Activated gamma-delta T cell (primary cell): ENCODE results near the gene FAM53A.

Experiments used
- DNase-seq: peaks from one replicate; lab custom pipeline; 2025; lab: John Stamatoyannopoulos, UW

Gene FAM53A

DNA sequence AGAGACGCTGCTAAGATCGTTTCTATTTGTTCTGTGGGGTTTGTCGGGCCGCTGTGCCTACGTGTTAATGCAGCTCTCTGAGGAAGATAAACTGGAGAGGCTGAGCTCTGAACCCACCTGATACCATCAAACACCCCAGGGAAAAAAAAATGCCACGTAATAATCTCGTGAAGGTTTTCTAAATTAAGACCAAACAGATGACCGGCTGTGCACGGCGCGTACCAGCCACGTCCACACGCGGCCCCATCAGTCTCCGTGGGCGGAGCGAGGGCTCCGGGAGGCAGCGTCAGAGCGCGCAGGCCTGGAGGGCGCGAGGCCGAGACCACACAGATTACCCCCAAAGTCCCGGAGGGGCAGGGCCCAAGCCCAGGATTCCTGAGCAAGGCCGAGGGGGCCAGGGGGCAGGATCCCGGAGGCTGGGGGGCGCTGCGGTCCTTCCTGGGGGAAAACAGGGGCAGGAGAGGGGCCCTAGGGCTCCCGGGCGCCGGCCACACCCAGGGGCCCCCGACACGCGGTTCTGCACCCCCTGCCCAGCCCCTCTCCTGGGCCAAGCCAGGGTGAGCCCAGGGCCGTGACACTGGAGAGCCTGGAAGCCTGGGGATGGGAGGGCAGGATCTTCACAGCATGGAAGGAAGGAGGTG is 91.9 kb downstream of the FAM53A start:
- DNase-seq = no peak

DNA sequence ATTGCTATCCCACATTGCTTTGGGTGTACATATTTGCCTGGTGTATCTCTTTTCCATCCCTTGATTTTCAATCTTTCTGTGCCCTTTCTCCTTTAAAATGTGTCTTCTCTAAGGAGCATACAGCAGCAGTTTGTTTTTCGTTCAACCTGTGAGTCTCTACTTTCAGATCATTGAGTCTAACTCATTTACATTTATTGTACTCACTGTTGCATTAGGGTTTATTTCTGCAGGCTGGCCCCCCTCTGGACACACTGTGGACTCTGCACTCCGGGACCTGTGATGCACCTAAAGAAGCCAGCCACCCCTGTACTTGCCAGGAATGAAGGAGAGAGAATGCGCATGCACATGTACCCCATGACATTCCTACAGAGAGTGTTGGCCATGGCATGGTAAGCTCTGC is 93.0 kb downstream of the FAM53A start:
- DNase-seq = no peak

DNA sequence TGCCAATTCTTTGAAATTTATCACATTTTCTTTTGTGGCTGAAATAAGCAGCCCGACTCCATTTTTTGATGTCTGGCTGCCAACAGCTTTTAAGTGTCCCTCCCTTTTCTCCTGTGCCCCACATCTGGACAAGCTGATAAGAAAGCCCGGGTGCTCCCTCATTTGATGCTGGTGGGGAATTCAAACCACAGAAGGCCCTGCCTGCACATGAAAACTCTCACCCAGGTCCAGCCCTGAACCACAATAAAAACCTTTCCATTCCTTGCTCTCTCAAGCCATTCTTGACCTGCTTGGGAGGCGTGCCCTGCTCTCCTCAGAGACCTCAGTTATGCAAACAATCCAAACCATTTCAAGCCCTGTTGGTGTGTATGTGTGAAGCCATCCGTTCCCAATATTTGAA is 93.9 kb downstream of the FAM53A start:
- no peak for DNase-seq
